NT2/D1 (cell line): ENCODE measurements around the gene FAM83D.
A peak's percentile ranks its signal among the peaks of the same experiment; 100 is the strongest.

ENCODE experiments used
- DNase-seq: peaks from one replicate; pipeline ENCODE4 v3.0.0-alpha.2; 2011; ENCODE audit warnings: low read depth, low spot score
- H3K27me3 ChIP-seq: 2 replicates; pipeline ENCODE4 v1.6.0; 2011; ENCODE audit warnings: mild to moderate bottlenecking; ENCODE audit not compliant: insufficient read length, insufficient read depth
- H3K36me3 ChIP-seq: 2 replicates; pipeline ENCODE4 v1.6.1; 2011; ENCODE audit warnings: mild to moderate bottlenecking, low read length, mixed read lengths; ENCODE audit not compliant: insufficient read depth, insufficient read length
- H3K4me1 ChIP-seq: 2 replicates; pipeline ENCODE4 v1.5.1; 2011; ENCODE audit not compliant: insufficient read depth, insufficient read length
- H3K4me3 ChIP-seq: 2 replicates; pipeline ENCODE4 v1.5.1; 2011; ENCODE audit warnings: low read depth; ENCODE audit not compliant: insufficient read length
- H3K9ac ChIP-seq: 2 replicates; pipeline ENCODE4 v1.6.0; 2011; ENCODE audit warnings: low read depth; ENCODE audit not compliant: insufficient read length
- H3K9me3 ChIP-seq: 2 replicates; pipeline ENCODE4 v1.5.1; 2011; ENCODE audit warnings: mild to moderate bottlenecking, low read length; ENCODE audit not compliant: insufficient read depth
- SUZ12 ChIP-seq: IDR thresholded peaks from 2 replicates; pipeline ENCODE4 v1.6.1; 2011; ENCODE audit not compliant: insufficient read length, insufficient read depth; ENCODE audit errors: extremely low read depth
- YY1 ChIP-seq: IDR thresholded peaks from 2 replicates; pipeline ENCODE4 v1.6.1; 2011; ENCODE audit not compliant: insufficient read length, insufficient read depth
- ZNF274 ChIP-seq: IDR thresholded peaks from 2 replicates; pipeline ENCODE4 v1.6.1; 2011; ENCODE audit warnings: mild to moderate bottlenecking, low read depth, low read length

Gene FAM83D

DNA sequence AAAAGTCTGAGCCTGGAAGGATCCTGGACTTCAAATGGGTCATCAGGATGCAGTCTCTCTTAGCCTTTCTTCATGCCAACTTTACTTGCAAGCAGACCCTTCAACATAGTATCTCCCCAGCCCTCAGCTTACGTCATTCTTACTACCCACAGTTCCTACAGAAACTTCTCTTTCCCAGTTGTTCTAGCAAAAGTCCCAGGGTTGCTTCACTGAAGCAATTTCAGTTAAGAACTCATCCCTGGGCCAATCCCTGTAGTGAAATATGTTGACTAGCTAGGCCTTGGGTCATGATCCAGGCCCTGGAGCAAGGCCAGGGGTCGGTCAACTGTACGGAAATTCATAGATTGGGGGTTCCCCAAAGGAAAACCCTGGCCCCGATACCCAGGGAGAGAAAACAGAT is 8.6 kb upstream of the FAM83D start:
- peaks cover 11% of the 10 kb centered on the region for H3K36me3 ChIP-seq

DNA sequence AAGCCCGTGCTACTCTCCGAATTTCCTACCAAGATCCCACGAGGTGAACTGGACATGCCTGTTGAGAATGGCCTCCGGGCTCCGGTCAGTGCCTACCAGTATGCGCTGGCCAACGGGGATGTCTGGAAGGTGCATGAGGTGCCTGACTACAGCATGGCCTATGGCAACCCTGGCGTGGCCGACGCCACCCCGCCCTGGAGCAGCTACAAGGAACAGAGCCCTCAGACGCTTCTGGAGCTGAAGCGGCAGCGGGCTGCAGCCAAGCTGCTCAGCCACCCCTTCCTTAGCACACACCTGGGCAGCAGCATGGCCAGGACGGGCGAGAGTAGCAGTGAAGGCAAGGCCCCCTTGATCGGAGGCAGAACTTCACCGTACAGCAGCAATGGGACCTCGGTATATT is 8.0 kb upstream of the FAM83D start:
- H3K4me3 ChIP-seq: no peak overlapping the region
- TF ChIP-seq SUZ12: no peak
- no peak for TF ChIP-seq YY1
- TF ChIP-seq ZNF274: no peak
- H3K9me3 ChIP-seq: no peaks in the 10 kb centered on the region
- H3K27me3 ChIP-seq: no peaks in the 10 kb centered on the region
- H3K9ac ChIP-seq: no peak overlapping the region
- H3K36me3 ChIP-seq: peaks cover 11% of the 10 kb centered on the region
- DNase-seq: no peak
- H3K4me1 ChIP-seq: peaks cover 2% of the 10 kb centered on the region

More for the DNA sequence above, 8.6 kb upstream of the FAM83D start:
- no peak overlapping the region for H3K4me3 ChIP-seq
- no peak for DNase-seq
- peaks cover 2% of the 10 kb centered on the region for H3K4me1 ChIP-seq
- TF ChIP-seq SUZ12 (no peak), ZNF274 (no peak), YY1 (no peak)
- no peaks in the 10 kb centered on the region for H3K27me3 ChIP-seq
- H3K9ac ChIP-seq: no peak overlapping the region
- H3K9me3 ChIP-seq: no peaks in the 10 kb centered on the region

DNA sequence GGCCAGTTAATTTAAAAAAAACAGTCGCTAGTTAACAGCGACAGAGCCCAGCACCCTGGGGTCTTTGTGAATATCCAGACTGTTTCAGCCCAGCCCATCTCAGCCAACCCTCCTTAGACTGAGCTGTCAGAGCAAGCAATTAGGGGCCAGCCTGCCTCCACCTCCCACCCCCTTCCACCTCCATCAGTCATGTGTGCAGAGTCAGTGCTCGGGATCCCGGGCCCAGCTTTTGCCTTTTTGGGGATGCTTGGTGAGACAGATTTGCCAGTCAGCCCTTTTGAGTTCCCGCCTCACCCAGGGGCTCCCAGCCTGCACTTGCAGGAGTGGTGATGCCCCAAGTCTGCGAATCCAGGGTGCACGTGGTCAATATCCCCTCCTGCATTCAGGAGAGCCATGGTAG is 6.5 kb upstream of the FAM83D start:
- no peak for TF ChIP-seq ZNF274
- no peak for TF ChIP-seq YY1
- no peak for TF ChIP-seq SUZ12
- Histone ChIP-seq H3K9me3 (no peaks in the 10 kb centered on the region), H3K4me1 (peaks cover 2% of the 10 kb centered on the region), H3K27me3 (no peaks in the 10 kb centered on the region), H3K9ac (no peak overlapping the region), H3K4me3 (no peak overlapping the region), H3K36me3 (peaks cover 11% of the 10 kb centered on the region)
- no peak for DNase-seq

DNA sequence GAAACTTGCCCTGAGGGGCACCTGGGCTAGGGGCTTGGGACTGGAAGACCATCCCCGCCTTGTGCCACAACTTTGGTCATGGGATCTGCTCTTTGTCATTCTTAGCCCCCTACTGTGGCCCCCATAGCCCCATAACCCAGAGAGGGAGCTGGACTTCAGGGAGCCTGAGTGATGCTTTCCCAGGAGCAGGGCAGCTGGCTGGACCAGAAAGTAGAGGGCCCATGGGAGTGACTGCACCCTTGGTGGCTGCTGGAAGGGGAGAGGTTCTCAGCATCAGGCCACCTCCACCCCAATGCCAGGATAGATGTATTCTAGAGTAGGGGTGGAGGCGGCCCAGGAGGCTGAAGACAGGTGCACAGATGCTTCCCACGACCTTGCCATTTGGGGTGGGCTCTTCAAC is 5.8 kb upstream of the FAM83D start:
- Histone ChIP-seq H3K4me1 (peaks cover 2% of the 10 kb centered on the region), H3K4me3 (no peak overlapping the region), H3K9ac (no peak overlapping the region), H3K36me3 (peaks cover 11% of the 10 kb centered on the region), H3K9me3 (no peaks in the 10 kb centered on the region), H3K27me3 (no peaks in the 10 kb centered on the region)
- no peak for DNase-seq
- TF ChIP-seq SUZ12 (no peak), YY1 (no peak), ZNF274 (no peak)

DNA sequence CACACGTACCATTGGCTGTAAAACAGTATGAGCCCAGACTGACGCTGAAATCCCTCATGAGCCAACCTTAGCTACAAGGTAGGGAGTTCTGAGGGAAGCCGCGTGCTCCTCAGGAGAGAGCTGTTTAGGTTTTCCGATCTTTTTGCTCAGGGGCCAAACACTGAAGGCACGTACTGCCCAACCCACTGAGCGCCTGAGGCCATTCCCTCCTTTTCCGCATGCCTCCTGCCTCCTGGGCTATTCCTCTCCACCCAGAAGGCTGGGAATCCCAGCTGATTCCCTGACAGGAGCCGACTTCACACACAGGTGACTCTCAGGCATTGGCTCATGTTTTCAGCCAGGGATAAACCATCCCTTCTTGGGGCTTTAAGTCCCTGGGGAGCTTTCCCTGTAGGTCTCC is 5.4 kb upstream of the FAM83D start:
- H3K27me3 ChIP-seq: no peaks in the 10 kb centered on the region
- no peaks in the 10 kb centered on the region for H3K9me3 ChIP-seq
- H3K9ac ChIP-seq: no peak overlapping the region
- TF ChIP-seq ZNF274 (no peak), SUZ12 (no peak), YY1 (no peak)
- no peak overlapping the region for H3K4me3 ChIP-seq
- H3K36me3 ChIP-seq: peaks cover 11% of the 10 kb centered on the region
- DNase-seq: no peak
- peaks cover 2% of the 10 kb centered on the region for H3K4me1 ChIP-seq

DNA sequence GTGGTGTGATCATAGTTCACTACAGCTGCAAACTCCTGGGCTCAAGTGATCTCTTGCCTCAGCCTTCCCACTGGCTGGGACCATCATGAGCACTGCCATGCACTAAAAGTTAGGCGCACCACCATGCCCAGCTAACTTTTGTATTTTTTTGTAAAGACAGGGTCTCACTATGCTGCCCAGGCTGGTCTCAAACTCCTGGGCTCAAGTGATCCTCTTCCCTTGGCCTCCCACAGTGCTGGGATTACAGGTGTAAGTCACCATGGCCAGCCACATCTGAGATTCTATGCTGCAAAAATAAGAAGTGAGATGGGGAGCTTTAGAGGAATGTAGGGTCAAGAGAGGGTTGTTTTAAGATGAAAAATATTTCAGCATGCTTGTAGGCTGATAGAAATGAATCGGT is 1.5 kb upstream of the FAM83D start:
- Histone ChIP-seq H3K36me3 (peaks cover 19% of the 10 kb centered on the region), H3K4me3 (no peak overlapping the region), H3K9ac (no peak overlapping the region), H3K27me3 (no peaks in the 10 kb centered on the region), H3K4me1 (peaks cover 8% of the 10 kb centered on the region), H3K9me3 (no peaks in the 10 kb centered on the region)
- TF ChIP-seq ZNF274 (no peak), SUZ12 (no peak), YY1 (no peak)
- no peak for DNase-seq

DNA sequence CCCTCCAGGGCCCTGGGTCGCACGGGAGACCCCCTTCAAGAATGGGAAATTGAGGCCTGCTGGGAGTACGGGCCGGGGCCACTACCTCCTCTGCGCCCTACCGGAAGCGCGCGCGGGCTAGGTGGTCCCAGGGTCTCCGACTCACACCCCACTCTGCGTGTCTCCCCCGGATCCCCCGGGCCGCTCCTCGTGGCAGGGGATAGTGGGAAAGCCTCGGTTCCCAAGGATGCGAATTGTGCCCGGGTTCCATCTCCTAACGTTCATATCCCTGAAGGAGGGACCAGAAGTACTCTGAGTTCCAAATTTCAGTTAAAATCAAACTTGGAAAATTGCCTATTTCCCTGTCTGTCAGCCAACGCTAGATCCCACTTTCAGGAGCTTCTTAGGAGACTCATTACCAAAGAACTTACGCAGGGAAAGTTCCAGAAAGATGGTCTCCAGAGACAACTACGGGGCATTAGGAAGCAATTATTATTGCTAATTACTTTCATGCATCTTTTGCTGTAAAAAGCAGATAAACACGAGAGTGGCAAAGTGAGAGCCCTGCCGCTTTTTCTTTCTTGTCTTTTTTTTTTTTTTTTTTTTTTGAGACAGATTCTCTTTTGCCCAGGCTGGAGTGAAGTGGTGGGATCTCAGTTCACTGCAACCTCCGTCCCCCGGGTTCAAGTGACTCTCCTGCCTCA is 858 bp downstream of the FAM83D start:
- no peak for TF ChIP-seq ZNF274
- H3K9me3 ChIP-seq: no peaks in the 10 kb centered on the region
- peak overlapping the region; percentile 96 for H3K4me3 ChIP-seq
- DNase-seq: no peak
- H3K36me3 ChIP-seq: peaks cover 36% of the 10 kb centered on the region
- H3K27me3 ChIP-seq: no peaks in the 10 kb centered on the region
- H3K4me1 ChIP-seq: peaks cover 10% of the 10 kb centered on the region
- peak overlapping the region; percentile 97 for H3K9ac ChIP-seq

DNA sequence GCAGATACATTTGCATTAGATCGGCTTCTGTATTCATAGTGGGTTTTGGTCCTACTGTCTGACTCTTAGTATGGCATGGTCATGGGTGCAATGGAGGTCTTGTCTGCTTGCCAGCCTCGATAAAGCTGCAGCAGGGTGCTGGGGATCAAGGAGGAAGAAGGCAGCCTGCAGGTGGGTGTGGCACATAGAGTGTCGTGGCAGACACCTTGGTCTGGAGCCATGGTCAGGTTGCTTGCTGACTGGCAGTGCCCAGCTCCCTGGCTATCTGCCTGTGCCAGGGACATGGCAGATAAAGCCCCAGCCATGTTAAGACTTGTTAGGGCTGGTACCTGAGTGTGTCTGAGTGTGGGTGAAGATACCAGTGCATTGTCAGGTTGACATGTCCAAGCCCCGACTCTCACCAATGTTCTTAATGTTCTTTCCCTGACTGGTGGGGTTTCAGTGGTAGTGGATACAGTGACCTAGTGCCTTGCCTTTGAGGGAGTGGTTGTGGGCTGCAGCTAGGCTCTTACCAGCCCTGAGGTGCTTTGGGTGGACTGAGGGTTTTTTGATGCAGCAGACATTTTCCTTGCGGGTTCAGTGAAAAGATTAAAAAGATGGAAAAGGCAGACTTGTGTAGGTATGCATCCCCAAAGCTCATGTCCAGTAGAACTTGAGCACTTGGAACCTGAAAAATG is 1.8 kb downstream of the FAM83D start:
- H3K4me1 ChIP-seq: peaks cover 10% of the 10 kb centered on the region
- H3K9me3 ChIP-seq: no peaks in the 10 kb centered on the region
- H3K4me3 ChIP-seq: peak overlapping the region; percentile 96
- H3K36me3 ChIP-seq: peaks cover 39% of the 10 kb centered on the region
- no peak for DNase-seq
- no peaks in the 10 kb centered on the region for H3K27me3 ChIP-seq
- H3K9ac ChIP-seq: peak overlapping the region; percentile 38
- TF ChIP-seq SUZ12: no peak
- no peak for TF ChIP-seq YY1
- TF ChIP-seq ZNF274: no peak
